ENCODE results near the gene FGF7. TPM values are rescaled to one million over a fixed set of nuclear protein-coding genes. Genes with fewer than 3 reads are reported as not detected.

Gene FGF7, protein sequence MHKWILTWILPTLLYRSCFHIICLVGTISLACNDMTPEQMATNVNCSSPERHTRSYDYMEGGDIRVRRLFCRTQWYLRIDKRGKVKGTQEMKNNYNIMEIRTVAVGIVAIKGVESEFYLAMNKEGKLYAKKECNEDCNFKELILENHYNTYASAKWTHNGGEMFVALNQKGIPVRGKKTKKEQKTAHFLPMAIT
- 10 to 100 TPM in 2 of 4 donors, 1 to 10 TPM in 2; 1.2 to 45.4 (median 10.8) TPM for total RNA-seq

DNA sequence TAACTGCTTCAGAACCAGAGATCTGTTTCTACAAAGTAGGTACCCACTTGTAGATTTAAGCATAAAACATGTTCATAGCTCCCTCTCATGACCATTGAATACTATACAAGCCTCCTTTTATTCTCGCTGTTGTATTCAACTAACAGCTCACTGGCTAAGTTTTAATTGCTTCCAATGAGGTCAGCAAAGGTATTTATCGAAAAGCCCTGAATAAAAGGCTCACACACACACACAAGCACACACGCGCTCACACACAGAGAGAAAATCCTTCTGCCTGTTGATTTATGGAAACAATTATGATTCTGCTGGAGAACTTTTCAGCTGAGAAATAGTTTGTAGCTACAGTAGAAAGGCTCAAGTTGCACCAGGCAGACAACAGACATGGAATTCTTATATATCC, at the start of gene FGF7:
Gene FGF7 (plus strand): TSS at position 222 of the 400 bp plus-strand sequence. CDS start 1,056 bp downstream, outside the sequence.
- no peak for DNase-seq

DNA sequence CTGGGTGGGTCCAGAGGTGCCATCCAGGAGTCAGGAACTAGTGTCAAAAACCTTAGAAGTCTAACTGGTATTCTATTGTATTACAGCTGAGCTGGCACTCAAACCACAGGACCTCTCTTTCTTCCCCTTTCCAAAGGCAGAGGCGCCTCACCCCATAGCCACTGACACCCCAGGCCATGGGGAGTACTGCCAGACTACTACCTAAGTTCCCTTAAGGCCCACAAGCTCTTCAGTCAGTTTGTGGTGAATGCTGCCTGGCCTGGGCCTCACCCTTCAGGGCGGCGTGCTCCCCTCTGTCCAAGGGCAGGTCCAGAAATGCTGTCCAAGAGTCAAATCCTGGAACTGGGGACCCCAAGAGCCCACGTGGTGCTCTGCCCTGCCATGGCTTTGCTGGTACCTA, 43.0 kb upstream of the FGF7 start:
- Histone ChIP-seq H3K27me3 (no peaks in the 10 kb centered on the region), H3K27ac (no peak overlapping the region), H3K36me3 (no peaks in the 10 kb centered on the region), H3K9me3 (no peaks in the 10 kb centered on the region), H3K4me3 (no peak overlapping the region), H3K4me1 (no peaks in the 10 kb centered on the region)
- no peak for TF ChIP-seq POLR2A (IDR thresholded peaks at IDR 0.05)
- TF ChIP-seq, protein P1, sequence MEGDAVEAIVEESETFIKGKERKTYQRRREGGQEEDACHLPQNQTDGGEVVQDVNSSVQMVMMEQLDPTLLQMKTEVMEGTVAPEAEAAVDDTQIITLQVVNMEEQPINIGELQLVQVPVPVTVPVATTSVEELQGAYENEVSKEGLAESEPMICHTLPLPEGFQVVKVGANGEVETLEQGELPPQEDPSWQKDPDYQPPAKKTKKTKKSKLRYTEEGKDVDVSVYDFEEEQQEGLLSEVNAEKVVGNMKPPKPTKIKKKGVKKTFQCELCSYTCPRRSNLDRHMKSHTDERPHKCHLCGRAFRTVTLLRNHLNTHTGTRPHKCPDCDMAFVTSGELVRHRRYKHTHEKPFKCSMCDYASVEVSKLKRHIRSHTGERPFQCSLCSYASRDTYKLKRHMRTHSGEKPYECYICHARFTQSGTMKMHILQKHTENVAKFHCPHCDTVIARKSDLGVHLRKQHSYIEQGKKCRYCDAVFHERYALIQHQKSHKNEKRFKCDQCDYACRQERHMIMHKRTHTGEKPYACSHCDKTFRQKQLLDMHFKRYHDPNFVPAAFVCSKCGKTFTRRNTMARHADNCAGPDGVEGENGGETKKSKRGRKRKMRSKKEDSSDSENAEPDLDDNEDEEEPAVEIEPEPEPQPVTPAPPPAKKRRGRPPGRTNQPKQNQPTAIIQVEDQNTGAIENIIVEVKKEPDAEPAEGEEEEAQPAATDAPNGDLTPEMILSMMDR (IDR thresholded peaks at IDR 0.05), result no peak
- DNase-seq, result no peak

More for the DNA sequence above, at the start of gene FGF7:
- no peak for TF ChIP-seq POLR2A (IDR thresholded peaks at IDR 0.05)
- TF ChIP-seq, protein P1 (IDR thresholded peaks at IDR 0.05), result no peak
- H3K9me3 ChIP-seq, result no peaks in the 10 kb centered on the region
- H3K27me3 ChIP-seq, result no peaks in the 10 kb centered on the region
- H3K4me1 ChIP-seq, result no peaks in the 10 kb centered on the region
- H3K27ac ChIP-seq, result peak within 1 kb of the TSS in 3 of 4 donors; percentile 24 to 34 (median 33)
- H3K4me3 ChIP-seq, result peak within 1 kb of the TSS in 3 of 4 donors; percentile 18 to 37 (median 18)
- no peaks in the 10 kb centered on the region for H3K36me3 ChIP-seq

DNA sequence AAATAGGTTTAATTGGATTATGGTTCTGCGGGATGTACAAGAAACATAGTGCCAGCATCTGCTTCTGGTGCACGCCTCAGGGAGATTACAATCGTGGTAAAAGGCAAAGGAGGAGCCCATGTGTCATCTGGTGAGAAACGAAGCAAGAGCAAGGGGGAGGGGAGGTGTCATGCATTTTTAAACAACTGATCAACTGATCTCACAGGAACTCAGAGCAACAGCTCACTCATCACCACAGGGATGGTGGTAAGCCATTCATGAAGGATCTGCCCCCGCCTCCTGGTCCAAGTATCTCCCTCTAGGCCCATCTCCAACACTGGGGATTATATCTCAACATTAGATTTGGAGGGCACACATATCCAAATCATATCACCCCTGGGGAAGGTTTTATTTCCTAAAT, 42.1 kb upstream of the FGF7 start:
- Histone ChIP-seq H3K9me3 (no peaks in the 10 kb centered on the region), H3K36me3 (no peaks in the 10 kb centered on the region), H3K27ac (no peak overlapping the region), H3K4me3 (no peak overlapping the region), H3K27me3 (no peaks in the 10 kb centered on the region), H3K4me1 (no peaks in the 10 kb centered on the region)
- TF ChIP-seq, protein P1 (IDR thresholded peaks at IDR 0.05), result no peak
- TF ChIP-seq POLR2A (IDR thresholded peaks at IDR 0.05), result no peak
- no peak for DNase-seq

DNA sequence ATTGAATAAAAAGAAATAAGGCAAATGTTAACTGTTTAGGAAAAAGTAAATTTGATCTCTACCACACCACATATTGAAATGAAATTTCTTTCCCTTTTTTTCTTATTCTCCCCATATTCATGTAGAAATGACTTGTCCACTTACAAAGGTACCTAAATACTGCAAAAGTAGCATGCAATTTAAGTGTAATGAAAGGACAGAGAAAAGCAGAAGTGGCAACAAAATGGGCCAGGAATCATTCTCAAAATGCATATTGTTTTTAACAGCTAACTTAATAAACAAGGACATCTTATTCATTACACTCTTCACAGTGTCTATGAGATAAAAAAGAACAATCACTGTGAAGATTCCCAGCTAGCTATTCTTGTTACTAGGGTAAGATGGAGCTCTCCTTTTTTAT, 40.6 kb upstream of the FGF7 start:
- no peaks in the 10 kb centered on the region for H3K27me3 ChIP-seq
- no peaks in the 10 kb centered on the region for H3K9me3 ChIP-seq
- TF ChIP-seq POLR2A (IDR thresholded peaks at IDR 0.05), result no peak
- TF ChIP-seq, protein P1 (IDR thresholded peaks at IDR 0.05), result no peak
- DNase-seq, result no peak
- no peak overlapping the region for H3K4me3 ChIP-seq
- no peaks in the 10 kb centered on the region for H3K4me1 ChIP-seq
- H3K36me3 ChIP-seq, result no peaks in the 10 kb centered on the region
- no peak overlapping the region for H3K27ac ChIP-seq

DNA sequence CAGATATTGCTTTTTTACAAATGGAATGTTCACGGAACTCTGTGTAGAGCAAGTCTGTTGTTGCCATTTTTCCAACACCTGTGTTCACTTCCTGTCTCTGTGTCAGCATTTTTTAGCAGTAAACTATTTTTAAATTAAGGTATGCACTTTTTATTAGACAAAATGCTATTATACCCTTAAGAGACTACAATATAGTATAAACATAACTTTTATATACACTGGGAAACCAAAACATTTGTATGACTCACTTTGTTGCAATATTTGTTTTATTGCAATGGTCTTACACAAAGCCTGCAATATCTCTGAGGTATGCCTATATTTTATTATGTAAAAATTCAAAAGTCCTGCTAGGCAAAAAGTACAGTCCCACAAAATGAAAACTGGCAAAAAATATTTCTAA, 39.8 kb upstream of the FGF7 start:
- Histone ChIP-seq H3K9me3 (no peaks in the 10 kb centered on the region), H3K36me3 (no peaks in the 10 kb centered on the region), H3K4me1 (no peaks in the 10 kb centered on the region), H3K27ac (no peak overlapping the region), H3K4me3 (no peak overlapping the region), H3K27me3 (no peaks in the 10 kb centered on the region)
- no peak for DNase-seq
- TF ChIP-seq, protein P1 (IDR thresholded peaks at IDR 0.05), result no peak
- no peak for TF ChIP-seq POLR2A (IDR thresholded peaks at IDR 0.05)

All from Peyer's patch (tissue), 4 donors.